Testis (tissue), 2 donors: Measurements from ENCODE around the gene CABP1.

ENCODE experiments used
- CTCF ChIP-seq, 3 experiments: fragments of 450-650 bp in 2 of 3; fragments of 200-600 bp in 1 of 3; sonication (generic) in 1 of 3; IDR thresholded peaks; one replicate each; pipeline ENCODE4 v1.5.1; 2016 to 2019; ENCODE audit warnings: antibody characterized with exemption in 3 of 3, mild to moderate bottlenecking in 2 of 3, moderate library complexity in 1 of 3
- POLR2A ChIP-seq: fragments of 450-650 bp; IDR thresholded peaks from one replicate; pipeline ENCODE4 v1.6.1; 2017; ENCODE audit warnings: antibody characterized with exemption, mild to moderate bottlenecking, moderate library complexity

- TF ChIP-seq CTCF (IDR thresholded peaks at IDR 0.05): no peak
- no peak for TF ChIP-seq POLR2A
Measured at GRCh38 chr12:120661432-120661831, 21.0 kb downstream of the CABP1 start.
